ENCODE measurements around the gene HDHD5.

HDHD5 gene

GRCh38 chr22:17120281-17120680 is 38.8 kb downstream of the HDHD5 start:
- no peak for DNase-seq (ENCODE audit: low read depth in 2 of 2)

GRCh38 chr22:17119481-17120202 is 39.4 kb downstream of the HDHD5 start:
- no peak for DNase-seq (ENCODE audit: low read depth in 2 of 2)

- no peak for DNase-seq (ENCODE audit: low read depth in 2 of 2)
These were observed 40.7 kb downstream of the HDHD5 start for GRCh38 chr22:17118342-17118741.

GRCh38 chr22:17117890-17118289 is 41.2 kb downstream of the HDHD5 start:
- DNase-seq (ENCODE audit: low read depth in 2 of 2): no peak

GRCh38 chr22:17117400-17117799 is 41.7 kb downstream of the HDHD5 start:
- DNase-seq (ENCODE audit: low read depth in 2 of 2): no peak

GRCh38 chr22:17116572-17117330 is 42.3 kb downstream of the HDHD5 start:
- DNase-seq (ENCODE audit: low read depth in 2 of 2): no peak

GRCh38 chr22:17115945-17116565 is 43.0 kb downstream of the HDHD5 start:
- no peak for DNase-seq (ENCODE audit: low read depth in 2 of 2)

- no peak for DNase-seq (ENCODE audit: low read depth in 2 of 2)
These were observed 43.8 kb downstream of the HDHD5 start for GRCh38 chr22:17115236-17115635.

- no peak for DNase-seq (ENCODE audit: low read depth in 2 of 2)
These were observed 44.2 kb downstream of the HDHD5 start for GRCh38 chr22:17114898-17115235.

GRCh38 chr22:17114173-17114897 is 44.7 kb downstream of the HDHD5 start:
- DNase-seq (ENCODE audit: low read depth in 2 of 2): no peak

- no peak for DNase-seq (ENCODE audit: low read depth in 2 of 2)
These were observed 45.5 kb downstream of the HDHD5 start for GRCh38 chr22:17113600-17113999.

- no peak for DNase-seq (ENCODE audit: low read depth in 2 of 2)
These were observed 46.5 kb downstream of the HDHD5 start for GRCh38 chr22:17112491-17113042.

- DNase-seq (ENCODE audit: low read depth in 2 of 2): no peak
These were observed 48.1 kb downstream of the HDHD5 start for GRCh38 chr22:17110791-17111550.

GRCh38 chr22:17109976-17110375 is 49.1 kb downstream of the HDHD5 start:
- DNase-seq (ENCODE audit: low read depth in 2 of 2): no peak

GRCh38 chr22:17109113-17109865 is 49.8 kb downstream of the HDHD5 start:
- no peak for DNase-seq (ENCODE audit: low read depth in 2 of 2)

- DNase-seq (ENCODE audit: low read depth in 2 of 2): no peak
These were observed 50.6 kb downstream of the HDHD5 start for GRCh38 chr22:17108256-17109112.

GRCh38 chr22:17107547-17107810 is 51.6 kb downstream of the HDHD5 start:
- no peak for DNase-seq (ENCODE audit: low read depth in 2 of 2)

GRCh38 chr22:17106785-17107546 is 52.1 kb downstream of the HDHD5 start:
- no peak for DNase-seq (ENCODE audit: low read depth in 2 of 2)

- DNase-seq (ENCODE audit: low read depth in 2 of 2): no peak
These were observed 52.8 kb downstream of the HDHD5 start for GRCh38 chr22:17106161-17106784.

Measured in fibroblast of skin of left biceps (primary cell).